Thoracic aorta (tissue), 2 donors: Measurements from ENCODE around the gene PCYT1B. TPM values are rescaled to one million over a fixed set of nuclear protein-coding genes. Genes with fewer than 3 reads are reported as not detected.

Source experiments
- ATAC-seq: fragments of 150-250 bp; one replicate; pipeline ENCODE4 v1.8.0; 2017; ENCODE audit warnings: low read depth; ENCODE audit not compliant: insufficient number of reproducible peaks, low FRiP score
- DNase-seq: peaks from one replicate; pipeline ENCODE4 v3.0.0-alpha.2; 2020; ENCODE audit warnings: low spot score
- H3K27ac ChIP-seq, 2 donors: fragments of 200-600 bp; sonication (generic); 1 replicate in 1 of 2; 2 replicates in 1 of 2; pipeline ENCODE4 v1.5.1; 2016; ENCODE audit warnings: mild to moderate bottlenecking in 2 of 2, moderate library complexity in 2 of 2
- H3K27me3 ChIP-seq: fragments of 200-600 bp; sonication (generic); replicated peaks from 2 replicates; pipeline ENCODE4 v1.6.0; 2016; ENCODE audit warnings: mild to moderate bottlenecking; ENCODE audit not compliant: insufficient read depth
- H3K36me3 ChIP-seq: fragments of 200-600 bp; sonication (generic); one replicate; pipeline ENCODE4 v1.5.1; 2016
- H3K4me1 ChIP-seq, 2 donors: fragments of 200-600 bp; sonication (generic); 1 replicate in 1 of 2; 2 replicates in 1 of 2; pipeline versions ENCODE4 v1.5.1 to v1.6.0; 2016; ENCODE audit warnings: low read depth in 2 of 2, mild to moderate bottlenecking in 1 of 2; ENCODE audit not compliant: control insufficient read depth in 1 of 2
- H3K4me3 ChIP-seq: fragments of 200-600 bp; sonication (generic); 2 replicates; pipeline ENCODE4 v1.5.1; 2016; ENCODE audit warnings: mild to moderate bottlenecking
- H3K9me3 ChIP-seq: fragments of 200-600 bp; sonication (generic); 2 replicates; pipeline ENCODE4 v1.5.1; 2016
- CTCF ChIP-seq: fragments of 200-600 bp; sonication (generic); IDR thresholded peaks from one replicate; pipeline ENCODE4 v1.5.1; 2019; ENCODE audit warnings: antibody characterized with exemption
- total RNA-seq, 2 donors: library from RNA; depleted of rRNA; stranded (reverse); fragments of >200 nt; gene quantifications; one replicate each; pipeline versions ENCODE4 v1.1.0 to v1.2.3, GENCODE V29; 2016

PCYT1B gene
- total RNA-seq, 2 donors from 2014 or later = under 0.01 to 0.63 TPM

- Histone ChIP-seq H3K4me1 (no peaks in the 10 kb centered on the region), H3K9me3 (no peaks in the 10 kb centered on the region), H3K4me3 (no peak overlapping the region), H3K27ac (no peak overlapping the region), H3K27me3 (no peaks in the 10 kb centered on the region), H3K36me3 (no peaks in the 10 kb centered on the region)
- no peak for TF ChIP-seq CTCF
- no peak for DNase-seq
- no peak for ATAC-seq
Observed at GRCh38 chrX:24684048-24684447, 36.9 kb upstream of the PCYT1B start.

- DNase-seq (no peak), ATAC-seq (no peak)
- Histone ChIP-seq H3K27me3 (no peaks in the 10 kb centered on the region), H3K36me3 (no peaks in the 10 kb centered on the region), H3K4me1 (no peaks in the 10 kb centered on the region), H3K4me3 (no peak overlapping the region), H3K27ac (no peak overlapping the region), H3K9me3 (no peaks in the 10 kb centered on the region)
- no peak for TF ChIP-seq CTCF
Observed at GRCh38 chrX:24682739-24683432, 35.7 kb upstream of the PCYT1B start.

GRCh38 chrX:24676403-24677024, 29.4 kb upstream of the PCYT1B start:
- Histone ChIP-seq H3K4me1 (no peaks in the 10 kb centered on the region), H3K27ac (no peak overlapping the region), H3K9me3 (no peaks in the 10 kb centered on the region), H3K36me3 (no peaks in the 10 kb centered on the region), H3K4me3 (no peak overlapping the region), H3K27me3 (no peaks in the 10 kb centered on the region)
- peak; percentile 43 for TF ChIP-seq CTCF
- DNase-seq = no peak
- ATAC-seq = no peak

GRCh38 chrX:24673424-24673823, 26.3 kb upstream of the PCYT1B start:
- ATAC-seq (no peak), DNase-seq (no peak)
- no peak overlapping the region for H3K27ac ChIP-seq
- no peak for TF ChIP-seq CTCF
- H3K4me3 ChIP-seq = no peak overlapping the region
- H3K9me3 ChIP-seq = no peaks in the 10 kb centered on the region
- H3K4me1 ChIP-seq = no peaks in the 10 kb centered on the region
- H3K27me3 ChIP-seq = no peaks in the 10 kb centered on the region
- no peaks in the 10 kb centered on the region for H3K36me3 ChIP-seq

- no peak for TF ChIP-seq CTCF
- Histone ChIP-seq H3K9me3 (no peaks in the 10 kb centered on the region), H3K4me3 (no peak overlapping the region), H3K27me3 (no peaks in the 10 kb centered on the region), H3K36me3 (no peaks in the 10 kb centered on the region), H3K4me1 (no peaks in the 10 kb centered on the region), H3K27ac (no peak overlapping the region)
- ATAC-seq (no peak), DNase-seq (no peak)
Observed at GRCh38 chrX:24672701-24673190, 25.6 kb upstream of the PCYT1B start.
